Prostate gland (tissue), 2 donors: ENCODE results near the gene IFI30.

Source experiments
- POLR2A ChIP-seq: fragments of 450-650 bp; IDR thresholded peaks from one replicate; pipeline ENCODE4 v1.6.1; 2016; ENCODE audit warnings: antibody characterized with exemption, mild to moderate bottlenecking
- POLR2AphosphoS5 ChIP-seq: sonication (generic); formaldehyde crosslinking; IDR thresholded peaks from one replicate; pipeline ENCODE4 v1.6.1; 2017; ENCODE audit warnings: antibody characterized with exemption
- TF ChIP-seq, protein P1 (sequence below), 4 experiments: fragments of 200-600 bp in 2 of 4; fragments of 450-650 bp in 2 of 4; sonication (generic) in 2 of 4; IDR thresholded peaks; 1 replicate in 3 of 4; 2 replicates in 1 of 4; pipeline ENCODE4 v1.5.1; 2016 to 2019; ENCODE audit warnings: antibody characterized with exemption in 4 of 4, mild to moderate bottlenecking in 2 of 4, moderate library complexity in 2 of 4

DNA sequence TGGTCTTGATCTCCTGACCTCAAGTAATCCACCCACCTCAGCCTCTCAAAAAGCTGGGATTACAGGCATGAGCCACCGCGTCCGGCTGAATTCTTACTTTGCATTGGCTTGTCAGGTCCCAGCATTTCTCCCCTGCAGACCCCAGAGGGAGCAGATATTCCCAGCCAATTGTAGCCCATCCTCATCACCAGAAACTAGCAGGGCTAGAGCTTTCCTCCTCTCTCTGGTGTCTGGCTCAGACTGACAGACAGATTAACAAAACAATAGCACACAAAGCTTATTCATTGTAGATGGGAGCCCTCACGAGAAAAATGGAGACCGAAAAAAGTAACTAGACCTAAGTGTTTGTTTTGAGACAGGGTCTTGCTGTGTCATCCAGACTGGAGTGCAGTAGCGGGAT is 11.9 kb downstream of the IFI30 start:
- TF ChIP-seq POLR2A, result no peak
- TF ChIP-seq, protein P1, sequence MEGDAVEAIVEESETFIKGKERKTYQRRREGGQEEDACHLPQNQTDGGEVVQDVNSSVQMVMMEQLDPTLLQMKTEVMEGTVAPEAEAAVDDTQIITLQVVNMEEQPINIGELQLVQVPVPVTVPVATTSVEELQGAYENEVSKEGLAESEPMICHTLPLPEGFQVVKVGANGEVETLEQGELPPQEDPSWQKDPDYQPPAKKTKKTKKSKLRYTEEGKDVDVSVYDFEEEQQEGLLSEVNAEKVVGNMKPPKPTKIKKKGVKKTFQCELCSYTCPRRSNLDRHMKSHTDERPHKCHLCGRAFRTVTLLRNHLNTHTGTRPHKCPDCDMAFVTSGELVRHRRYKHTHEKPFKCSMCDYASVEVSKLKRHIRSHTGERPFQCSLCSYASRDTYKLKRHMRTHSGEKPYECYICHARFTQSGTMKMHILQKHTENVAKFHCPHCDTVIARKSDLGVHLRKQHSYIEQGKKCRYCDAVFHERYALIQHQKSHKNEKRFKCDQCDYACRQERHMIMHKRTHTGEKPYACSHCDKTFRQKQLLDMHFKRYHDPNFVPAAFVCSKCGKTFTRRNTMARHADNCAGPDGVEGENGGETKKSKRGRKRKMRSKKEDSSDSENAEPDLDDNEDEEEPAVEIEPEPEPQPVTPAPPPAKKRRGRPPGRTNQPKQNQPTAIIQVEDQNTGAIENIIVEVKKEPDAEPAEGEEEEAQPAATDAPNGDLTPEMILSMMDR (IDR thresholded peaks at IDR 0.05), result no peak
- TF ChIP-seq POLR2AphosphoS5, result no peak
